ENCODE measurements around the gene RNF123.

DNA sequence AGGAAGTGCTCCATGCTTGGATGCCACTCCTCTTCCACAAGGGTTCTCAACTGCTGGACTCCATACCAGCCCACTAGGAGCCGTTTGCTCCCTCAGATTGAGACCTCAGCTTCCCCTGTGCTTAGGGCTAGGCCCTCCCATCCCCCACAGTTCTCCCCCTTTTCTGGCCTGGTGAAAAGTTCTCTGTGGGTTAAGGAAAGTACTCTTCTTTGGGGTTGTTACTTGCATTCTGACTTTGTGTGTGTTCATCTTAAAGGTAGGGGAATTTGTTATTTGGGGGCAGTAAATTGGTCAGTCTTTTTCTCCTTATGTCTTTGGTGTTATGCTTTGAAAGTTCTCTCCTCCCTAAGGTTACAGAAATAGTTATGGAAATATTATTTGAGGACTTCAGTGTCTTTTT lies 39.2 kb upstream of the RNF123 start:
- TF ChIP-seq ATF3 (IDR thresholded peaks at IDR 0.05; ENCODE audit: borderline replicate concordance, extremely low read depth, low read depth, low read length): no peak
- no peak for TF ChIP-seq CEBPB (IDR thresholded peaks at IDR 0.05; ENCODE audit: borderline replicate concordance in 1 of 2, low read depth in 2 of 2, low read length in 2 of 2)
- TF ChIP-seq CTCF (IDR thresholded peaks at IDR 0.05 in 2 of 3, conservative IDR thresholded peaks at IDR 0.05 in 1 of 3; ENCODE audit: control insufficient read depth in 2 of 3, extremely low read depth in 1 of 3, insufficient read depth in 1 of 3, low read depth in 3 of 3, low read length in 3 of 3): no peak
- no peak for TF ChIP-seq CHD4 (IDR thresholded peaks at IDR 0.05)
- no peak for TF ChIP-seq NR2C1 (IDR thresholded peaks at IDR 0.05)
- TF ChIP-seq EZH2 (IDR thresholded peaks at IDR 0.05; ENCODE audit: borderline replicate concordance, control insufficient read depth, low read depth, low read length): no peak
- no peak for TF ChIP-seq POU2F2 (IDR thresholded peaks at IDR 0.05; ENCODE audit: borderline replicate concordance, low read depth, low read length)
- TF ChIP-seq KDM1A (IDR thresholded peaks at IDR 0.05; ENCODE audit: borderline replicate concordance): no peak
- TF ChIP-seq, protein P1, sequence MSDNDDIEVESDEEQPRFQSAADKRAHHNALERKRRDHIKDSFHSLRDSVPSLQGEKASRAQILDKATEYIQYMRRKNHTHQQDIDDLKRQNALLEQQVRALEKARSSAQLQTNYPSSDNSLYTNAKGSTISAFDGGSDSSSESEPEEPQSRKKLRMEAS (IDR thresholded peaks at IDR 0.05; ENCODE audit: low read depth, low read length): no peak
